ENCODE data around the gene LMTK3. TPM values are rescaled to one million over a fixed set of nuclear protein-coding genes. Genes with fewer than 3 reads are reported as not detected.

The LMTK3 gene
- total and polyA plus RNA-seq, 9 of the 15 experiments (the other 6 are each of a cell fraction or from before 2014, with no cell fraction given) = 0.35 to 12.3 (median 2.0) TPM; not detected in 2

- TF ChIP-seq ZSCAN29 (IDR thresholded peaks at IDR 0.05) (no peak), POLR2G (IDR thresholded peaks at IDR 0.05; ENCODE audit: low read depth, low read length) (peak; percentile 46; the same call in 1 of the 2 replicates)
Observed at GRCh38 chr19:48444129-48444935, 67.3 kb downstream of the LMTK3 start (continued).

GRCh38 chr19:48443731-48444128 lies 67.9 kb downstream of the LMTK3 start:
- Histone ChIP-seq H3K27me3 (ENCODE audit: control insufficient read depth in 2 of 2, insufficient read depth in 2 of 2, low read length in 2 of 2) (no peaks in the 10 kb centered on the region), H3K4me3 (no peak overlapping the region), H4K20me1 (replicated peaks; ENCODE audit: control insufficient read depth, insufficient read depth, low read length) (no peaks in the 10 kb centered on the region), H3K9ac (ENCODE audit: insufficient read depth in 1 of 2, low read depth in 2 of 2, low read length in 2 of 2) (no peak overlapping the region), H3K27ac (ENCODE audit: extremely low read depth, low read depth, low read length) (no peak overlapping the region), H3K9me3 (replicated peaks; ENCODE audit: control insufficient read depth, insufficient read depth, low read depth, low read length) (no peaks in the 10 kb centered on the region), H3K4me1 (replicated peaks in 1 of 2; ENCODE audit: control insufficient read depth in 2 of 2, insufficient read depth in 2 of 2, low read length in 2 of 2) (peaks cover 12 to 14% of the 10 kb centered on the region in 2 experiments), H3K36me3 (ENCODE audit: control insufficient read depth, insufficient read depth, low read length) (peaks cover 47% of the 10 kb centered on the region), H3K9me1 (ENCODE audit: control insufficient read depth, insufficient read depth, low read length) (no peaks in the 10 kb centered on the region), H3K79me2 (ENCODE audit: control insufficient read depth, insufficient read depth, low read length) (peaks cover 30% of the 10 kb centered on the region), H3K4me2 (ENCODE audit: insufficient read depth, low read length) (no peak overlapping the region), H2AFZ (ENCODE audit: low read depth, low read length) (no peak overlapping the region)
- no TSS peak for BruUV-seq (replicated peaks)
- TF ChIP-seq U2AF1 (optimal IDR thresholded peaks at IDR 0.05; ENCODE audit: low read depth, low read length) (no peak), RBM22 (IDR thresholded peaks at IDR 0.05; ENCODE audit: low read depth, low read length, poor library complexity, severe bottlenecking) (peak; percentile 11), HDAC2 (IDR thresholded peaks at IDR 0.05) (no peak), ZSCAN32 (CRISPR knock-in tag; IDR thresholded peaks at IDR 0.05) (no peak), CEBPB (tag; IDR thresholded peaks at IDR 0.05) (no peak), KDM2B (CRISPR knock-in tag; IDR thresholded peaks at IDR 0.05) (no peak), NFE2L1 (tag; IDR thresholded peaks at IDR 0.05; ENCODE audit: borderline replicate concordance, low read depth) (no peak), RBFOX2 (IDR thresholded peaks at IDR 0.05; ENCODE audit: low read depth, low read length) (peak; percentile 42)
- TF ChIP-seq, protein P1, sequence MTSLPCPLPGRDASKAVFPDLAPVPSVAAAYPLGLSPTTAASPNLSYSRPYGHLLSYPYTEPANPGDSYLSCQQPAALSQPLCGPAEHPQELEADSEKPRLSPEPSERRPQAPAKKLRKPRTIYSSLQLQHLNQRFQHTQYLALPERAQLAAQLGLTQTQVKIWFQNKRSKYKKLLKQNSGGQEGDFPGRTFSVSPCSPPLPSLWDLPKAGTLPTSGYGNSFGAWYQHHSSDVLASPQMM (CRISPR knock-in tag; IDR thresholded peaks at IDR 0.05) = no peak
- intact Hi-C loops (cut with micrococcal nuclease) = no loop called here
- in situ Hi-C loops (cut with MboI) = no loop called here
- DNase-seq (ENCODE audit: extremely low read depth in 1 of 4, low spot score in 3 of 4) = peak in 1 of 4 experiments; percentile 16
- ChIA-PET CTCF (ENCODE audit: low intra/inter-chr PET ratio) (no interaction called here), POLR2A (no interaction called here)
- FAIRE-seq = no peak
- ATAC-seq = no peak
- 100% methylated on average over 2 of the region's 45 CpGs for WGBS (ENCODE audit: insufficient coverage, low coverage, missing lambda C conversion rate)
